Fibroblast of mammary gland (primary cell): Measurements from ENCODE around the gene NDUFS4.
"Not testable (repeated sequence)": the region's sequence is repeated elsewhere in the genome, so short reads cannot be mapped to it uniquely, and the experiment has no call there.

Experiments used
- DNase-seq: peaks from one replicate; pipeline ENCODE4 v3.0.0-alpha.2; 2010; ENCODE audit warnings: low read depth
- H3K4me3 ChIP-seq: 2 replicates; pipeline ENCODE4 v1.5.1; 2011; ENCODE audit warnings: low read depth, mild to moderate bottlenecking, low read length, moderate library complexity; ENCODE audit not compliant: control insufficient read depth
- CTCF ChIP-seq: conservative IDR thresholded peaks from 2 replicates; pipeline ENCODE4 v1.5.1; 2011; ENCODE audit warnings: low read depth, low read length, inconsistent platforms; ENCODE audit not compliant: control insufficient read depth, insufficient read depth

The NDUFS4 gene

GRCh38 chr5:53694520-53695022 lies 134.1 kb downstream of the NDUFS4 start:
- H3K4me3 ChIP-seq, result no peak overlapping the region
- no peak for DNase-seq
- no peak for TF ChIP-seq CTCF

- H3K4me3 ChIP-seq, DNase-seq: not testable (repeated sequence)
Measured at GRCh38 chr5:53710405-53710804, 150.0 kb downstream of the NDUFS4 start.

GRCh38 chr5:53712327-53712726 lies 151.9 kb downstream of the NDUFS4 start:
- TF ChIP-seq CTCF, result no peak
- no peak overlapping the region for H3K4me3 ChIP-seq
- DNase-seq, result peak; percentile 4

GRCh38 chr5:53713978-53714666 lies 153.7 kb downstream of the NDUFS4 start:
- TF ChIP-seq CTCF, result no peak
- no peak overlapping the region for H3K4me3 ChIP-seq
- DNase-seq, result no peak

GRCh38 chr5:53714667-53715010 lies 154.2 kb downstream of the NDUFS4 start:
- no peak overlapping the region for H3K4me3 ChIP-seq
- no peak for DNase-seq
- TF ChIP-seq CTCF, result no peak

DNA sequence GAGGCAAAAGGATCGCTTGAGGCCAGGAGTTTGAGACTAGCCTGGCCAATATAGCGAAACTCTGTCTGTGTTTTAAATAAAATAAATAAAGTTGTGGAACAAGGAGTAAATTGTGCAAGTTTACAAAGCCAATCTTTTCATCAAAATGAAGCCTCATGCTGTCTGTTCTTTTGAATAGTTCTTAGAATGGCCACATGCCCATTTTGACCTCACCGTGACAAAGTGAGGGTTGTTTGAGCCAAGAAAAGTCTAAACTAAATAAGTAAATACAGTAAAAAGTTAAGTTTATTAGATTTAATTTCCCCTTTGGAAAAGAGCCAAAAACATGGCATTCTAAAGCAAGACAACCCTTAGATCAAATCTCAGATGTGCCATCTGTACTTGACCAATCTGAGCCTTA lies 165.7 kb downstream of the NDUFS4 start:
- no peak for DNase-seq
- no peak overlapping the region for H3K4me3 ChIP-seq
- no peak for TF ChIP-seq CTCF

- no peak for TF ChIP-seq CTCF
- DNase-seq, result no peak
- H3K4me3 ChIP-seq, result no peak overlapping the region
Measured at GRCh38 chr5:53730943-53731342, 170.5 kb downstream of the NDUFS4 start.
